IMR-90 (cell line): ENCODE measurements around the gene MEN1. TPM values are rescaled to one million over a fixed set of nuclear protein-coding genes. Genes with fewer than 3 reads are reported as not detected.

Source experiments
- ATAC-seq: fragments of 200-7000 bp; cut with Tn5 transposase; 2 replicates; pipeline ENCODE4 v1.9.1; 2020; ENCODE audit warnings: low read depth, mild to moderate bottlenecking, moderate library complexity
- BruUV-seq: library from RNA; stranded (reverse); fragments of 400-500 nt; replicated peaks from 2 replicates; lab custom pipeline; 2021; lab: Mats Ljungman, UMichigan
- CTCF ChIA-PET: fragments of 300-600 bp; formaldehyde crosslinking; extraction: SDS; loops from one replicate; lab custom pipeline; 2021; ENCODE audit warnings: antibody characterized with exemption; lab: Yijun Ruan, JAX
- POLR2A ChIA-PET: fragments of 300-600 bp; sonication (Branson Sonifier 250); formaldehyde crosslinking; loops from one replicate; lab custom pipeline; 2022; ENCODE audit warnings: antibody characterized with exemption; ENCODE audit not compliant: unreplicated experiment; lab: Charles Lee
- DNase-seq: peaks from one replicate; pipeline ENCODE4 v3.0.0; 2013
- H2AFZ ChIP-seq: replicated peaks from 2 replicates; pipeline ENCODE3; 2013; ENCODE audit warnings: low read length, mild to moderate bottlenecking; ENCODE audit not compliant: poor library complexity
- H2AK5ac ChIP-seq: 2 replicates; pipeline ENCODE4 v1.6.1; 2013; ENCODE audit warnings: low read depth, low read length, inconsistent platforms
- H2AK9ac ChIP-seq: replicated peaks from 2 replicates; pipeline ENCODE3; 2013; ENCODE audit warnings: mild to moderate bottlenecking, low read depth, low read length, moderate library complexity; ENCODE audit not compliant: poor library complexity
- H2BK120ac ChIP-seq: 2 replicates; pipeline ENCODE4 v1.6.1; 2013; ENCODE audit warnings: low read depth, low read length, inconsistent platforms
- H2BK15ac ChIP-seq: 3 replicates; pipeline ENCODE4 v1.6.1; 2013; ENCODE audit warnings: low read depth, low read length, inconsistent platforms
- H2BK20ac ChIP-seq: 2 replicates; pipeline ENCODE4 v1.6.1; 2013; ENCODE audit warnings: low read depth, mild to moderate bottlenecking, inconsistent platforms, low read length, moderate library complexity
- H2BK5ac ChIP-seq: 2 replicates; pipeline ENCODE4 v1.6.1; 2013; ENCODE audit warnings: mild to moderate bottlenecking, low read depth, low read length, inconsistent platforms; ENCODE audit not compliant: poor library complexity, severe bottlenecking
- H3K14ac ChIP-seq: replicated peaks from 2 replicates; pipeline ENCODE4 v1.6.1; 2013; ENCODE audit warnings: low read depth, low read length, inconsistent platforms
- H3K18ac ChIP-seq: 2 replicates; pipeline ENCODE4 v1.6.1; 2013; ENCODE audit warnings: low read depth, low read length, control low read depth
- H3K23ac ChIP-seq: 2 replicates; pipeline ENCODE4 v1.6.1; 2013; ENCODE audit warnings: low read depth, low read length, inconsistent platforms
- H3K27ac ChIP-seq: 2 replicates; pipeline ENCODE4 v1.5.1; 2013; ENCODE audit warnings: mild to moderate bottlenecking, control low read depth, low read length; ENCODE audit not compliant: insufficient read depth
- H3K27me3 ChIP-seq: 2 replicates; pipeline ENCODE4 v1.6.1; 2013; ENCODE audit warnings: low read length; ENCODE audit not compliant: control insufficient read depth, insufficient read depth
- H3K36me3 ChIP-seq: 2 replicates; pipeline ENCODE4 v1.6.1; 2013; ENCODE audit warnings: low read length, mixed read lengths; ENCODE audit not compliant: control insufficient read depth, insufficient read depth
- H3K4ac ChIP-seq: 2 replicates; pipeline ENCODE4 v1.6.1; 2013; ENCODE audit warnings: low read depth, low read length, inconsistent platforms
- H3K4me1 ChIP-seq: 2 replicates; pipeline ENCODE4 v1.6.1; 2013; ENCODE audit warnings: low read length, mixed read lengths; ENCODE audit not compliant: control insufficient read depth, insufficient read depth
- H3K4me2 ChIP-seq: 2 replicates; pipeline ENCODE4 v1.6.1; 2013; ENCODE audit warnings: low read depth, mild to moderate bottlenecking, control low read depth, low read length, moderate library complexity
- H3K4me3 ChIP-seq: 2 replicates; pipeline ENCODE4 v1.5.1; 2013; ENCODE audit warnings: low read depth, mild to moderate bottlenecking, control low read depth, low read length, moderate library complexity; ENCODE audit not compliant: insufficient read depth
- H3K56ac ChIP-seq: 2 replicates; pipeline ENCODE4 v1.6.1; 2013; ENCODE audit warnings: low read length, inconsistent platforms; ENCODE audit not compliant: insufficient read depth; ENCODE audit errors: extremely low read depth
- H3K79me1 ChIP-seq, 2 experiments: 2 replicates each; pipeline ENCODE4 v1.6.1; 2013; ENCODE audit warnings: low read length in 2 of 2, inconsistent platforms in 1 of 2, low read depth in 1 of 2
- H3K9ac ChIP-seq: 2 replicates; pipeline ENCODE4 v1.6.1; 2013; ENCODE audit warnings: low read depth, low read length, control low read depth
- H3K9me1 ChIP-seq: 2 replicates; pipeline ENCODE4 v1.6.1; 2013; ENCODE audit warnings: low read length, inconsistent platforms; ENCODE audit not compliant: insufficient read depth
- H3K9me3 ChIP-seq: 2 replicates; pipeline ENCODE4 v1.6.1; 2013; ENCODE audit warnings: low read length; ENCODE audit not compliant: control insufficient read depth, insufficient read depth
- H4K20me1 ChIP-seq: 2 replicates; pipeline ENCODE4 v1.6.1; 2013; ENCODE audit warnings: low read length, inconsistent platforms; ENCODE audit not compliant: insufficient read depth
- H4K5ac ChIP-seq: 2 replicates; pipeline ENCODE4 v1.6.1; 2013; ENCODE audit warnings: mild to moderate bottlenecking, low read depth, low read length, control low read depth
- H4K8ac ChIP-seq, 2 experiments: 2 replicates each; pipeline ENCODE4 v1.6.1; 2013; ENCODE audit warnings: low read depth in 2 of 2, low read length in 2 of 2, control low read depth in 1 of 2, inconsistent platforms in 1 of 2
- H4K91ac ChIP-seq: 2 replicates; pipeline ENCODE4 v1.6.1; 2013; ENCODE audit warnings: low read depth, low read length, inconsistent platforms; ENCODE audit not compliant: insufficient read depth
- CEBPB ChIP-seq: IDR thresholded peaks from 2 replicates; pipeline ENCODE4 v1.6.1; 2012; ENCODE audit warnings: low read depth, low read length, improper control_type of control experiment
- CHD1 ChIP-seq: IDR thresholded peaks from 2 replicates; pipeline ENCODE4 v1.6.1; 2012; ENCODE audit warnings: low read depth, low read length, improper control_type of control experiment
- ELK1 ChIP-seq: fragments of 150-350 bp; IDR thresholded peaks from 2 replicates; pipeline ENCODE4 v1.6.1; 2016; ENCODE audit warnings: low read depth, mild to moderate bottlenecking, low read length, moderate library complexity, borderline replicate concordance
- FOS ChIP-seq: fragments of 150-350 bp; IDR thresholded peaks from 2 replicates; pipeline ENCODE4 v1.6.1; 2016; ENCODE audit warnings: low read depth, low read length
- MAFK ChIP-seq: IDR thresholded peaks from 2 replicates; pipeline ENCODE4 v1.6.1; 2012; ENCODE audit warnings: low read depth, low read length, improper control_type of control experiment
- MAZ ChIP-seq: IDR thresholded peaks from 2 replicates; pipeline ENCODE4 v1.6.1; 2012; ENCODE audit warnings: low read depth, mild to moderate bottlenecking, low read length, improper control_type of control experiment, moderate library complexity, borderline replicate concordance
- NFE2L2 ChIP-seq: fragments of 150-350 bp; IDR thresholded peaks from 2 replicates; pipeline ENCODE4 v1.6.1; 2016; ENCODE audit warnings: low read depth, mild to moderate bottlenecking, low read length
- RAD21 ChIP-seq: IDR thresholded peaks from 2 replicates; pipeline ENCODE4 v1.6.1; 2012; ENCODE audit warnings: low read length, improper control_type of control experiment
- RCOR1 ChIP-seq: IDR thresholded peaks from 2 replicates; pipeline ENCODE4 v1.6.1; 2012; ENCODE audit warnings: mild to moderate bottlenecking, low read length, improper control_type of control experiment; ENCODE audit not compliant: insufficient replicate concordance
- RFX5 ChIP-seq: IDR thresholded peaks from 2 replicates; pipeline ENCODE4 v1.8.0; 2012; ENCODE audit warnings: low read depth, mild to moderate bottlenecking, low read length, moderate library complexity
- SMC3 ChIP-seq: fragments of 150-350 bp; IDR thresholded peaks from 2 replicates; pipeline ENCODE4 v1.6.1; 2016; ENCODE audit warnings: low read depth, mild to moderate bottlenecking, antibody characterized with exemption, low read length, moderate library complexity
- USF2 ChIP-seq: fragments of 150-350 bp; IDR thresholded peaks from 2 replicates; pipeline ENCODE4 v1.6.1; 2017; ENCODE audit warnings: mild to moderate bottlenecking, antibody characterized with exemption, low read length, low read depth
- WGBS, 2 experiments: methylation state at CpG; one replicate each; pipeline versions ENCODE4 v1.1.5 to v1.1.7; 2013; ENCODE audit warnings: missing lambda C conversion rate in 2 of 2; ENCODE audit not compliant: insufficient read length in 1 of 2; ENCODE audit errors: extremely low coverage in 2 of 2; 5-methylcytosine and 5-hydroxymethylcytosine counted together
- dilution Hi-C: fragments of 300-500 bp; cut with HindIII; formaldehyde crosslinking; loops from one replicate; pipeline ENCODE4 v1.14.3; 2018; ENCODE audit warnings: low sequenced_read_pairs; ENCODE audit not compliant: unreplicated experiment
- in situ Hi-C: fragments of 300-500 bp; cut with MboI; formaldehyde crosslinking; loops from 3 replicates; pipeline ENCODE4 v1.14.3; 2019; ENCODE audit warnings: low sequenced_read_pairs, inconsistent platforms, mixed read lengths
- intact Hi-C: fragments of 100-400 bp; cut with micrococcal nuclease; formaldehyde crosslinking; loops from 2 replicates; pipeline ENCODE4 v1.10.0; 2022
- polyA plus RNA-seq, 3 experiments: library from polyadenylated mRNA; depleted of rRNA; stranded (reverse); fragments of >200 nt; gene quantifications; 2 replicates each; pipeline ENCODE4 v1.2.3, GENCODE V29; 2012; ENCODE audit warnings: low replicate concordance in 1 of 3
- total RNA-seq: library from RNA; depleted of rRNA; stranded (reverse); fragments of >200 nt; gene quantifications from 2 replicates; pipeline ENCODE4 v1.2.3, GENCODE V29; 2012

Gene MEN1
- total and polyA plus RNA-seq, 2 of the 4 experiments (the other 2 are of a cell fraction), result 8.8 to 35.7 TPM

GRCh38 chr11:64759131-64759721 lies 51.1 kb downstream of the MEN1 start:
- Histone ChIP-seq H2BK5ac (no peak overlapping the region), H3K14ac (no peak overlapping the region), H4K91ac (no peak overlapping the region), H2AFZ (no peak overlapping the region), H3K36me3 (peaks cover 23% of the 10 kb centered on the region), H2AK5ac (no peak overlapping the region), H3K18ac (no peak overlapping the region), H4K20me1 (peaks cover 26% of the 10 kb centered on the region), H2BK20ac (no peak overlapping the region), H3K4me2 (no peak overlapping the region), H3K27ac (no peak overlapping the region), H2AK9ac (no peak overlapping the region), H4K5ac (no peak overlapping the region), H3K9me3 (no peaks in the 10 kb centered on the region), H3K4me3 (no peak overlapping the region), H3K79me1 (peaks cover 9 to 25% of the 10 kb centered on the region in 2 experiments; a peak in 3 of 4 replicates), H2BK120ac (no peak overlapping the region), H3K9me1 (peaks cover 14% of the 10 kb centered on the region; the same call in 1 of the 2 replicates), H3K4me1 (peaks cover 17% of the 10 kb centered on the region), H3K4ac (no peak overlapping the region), H4K8ac (no peak overlapping the region), H2BK15ac (no peak overlapping the region), H3K56ac (no peak overlapping the region), H3K27me3 (no peaks in the 10 kb centered on the region), H3K9ac (no peak overlapping the region), H3K23ac (no peak overlapping the region)
- dilution Hi-C loops, result no loop called here
- WGBS, 2 experiments, result 30% methylated on average over 5 of the region's 21 CpGs; no CpG with 5 or more reads in 1 of the 2 experiments
- ChIA-PET POLR2A (no interaction called here), CTCF (no interaction called here)
- BruUV-seq, result no TSS peak
- ATAC-seq (no peak), DNase-seq (no peak)
- in situ Hi-C loops, result no loop called here
- no peak for TF ChIP-seq ELK1
- no peak for TF ChIP-seq USF2
- TF ChIP-seq CEBPB, result no peak
- no peak for TF ChIP-seq NFE2L2
- TF ChIP-seq RCOR1, result no peak
- no peak for TF ChIP-seq FOS
- no peak for TF ChIP-seq RFX5
- TF ChIP-seq CHD1, result no peak
- TF ChIP-seq MAFK, result no peak
- no peak for TF ChIP-seq RAD21
- TF ChIP-seq SMC3, result no peak
- no peak for TF ChIP-seq MAZ
- intact Hi-C loops, result no loop called here
